GM18909 (cell line): ENCODE measurements around the gene ACP6.
"Not testable (repeated sequence)": the region's sequence is repeated elsewhere in the genome, so short reads cannot be mapped to it uniquely, and the experiment has no call there.

Source experiments
- ATAC-seq: cut with Tn5 transposase; IDR thresholded peaks from one replicate; pipeline ENCODE4 v1.9.1; 2021; ENCODE audit warnings: mild to moderate bottlenecking; ENCODE audit not compliant: unreplicated experiment, poor library complexity

ACP6 gene

GRCh38 chr1:147624529-147624928, 45.8 kb downstream of the ACP6 start:
- no peak for ATAC-seq

- ATAC-seq: no peak
Observed at GRCh38 chr1:147624011-147624410, 46.3 kb downstream of the ACP6 start.

GRCh38 chr1:147622731-147623130, 47.6 kb downstream of the ACP6 start:
- ATAC-seq: no peak

- no peak for ATAC-seq
Observed at GRCh38 chr1:147620543-147620942, 49.8 kb downstream of the ACP6 start.

- no peak for ATAC-seq
Observed at GRCh38 chr1:147619741-147620140, 50.6 kb downstream of the ACP6 start.

GRCh38 chr1:147618771-147619170, 51.6 kb downstream of the ACP6 start:
- no peak for ATAC-seq

GRCh38 chr1:147618077-147618569, 52.2 kb downstream of the ACP6 start:
- ATAC-seq: no peak

- ATAC-seq: not testable (repeated sequence)
Observed at GRCh38 chr1:147614966-147615365, 55.4 kb downstream of the ACP6 start.

GRCh38 chr1:147613506-147613905, 56.8 kb downstream of the ACP6 start:
- ATAC-seq: no peak

- ATAC-seq: no peak
Observed at GRCh38 chr1:147612366-147612765, 58.0 kb downstream of the ACP6 start.

- ATAC-seq: no peak
Observed at GRCh38 chr1:147611586-147611985, 58.7 kb downstream of the ACP6 start.

GRCh38 chr1:147611021-147611426, 59.3 kb downstream of the ACP6 start:
- peak; percentile 87 for ATAC-seq

GRCh38 chr1:147609358-147609757, 61.0 kb downstream of the ACP6 start:
- no peak for ATAC-seq

GRCh38 chr1:147608596-147608995, 61.7 kb downstream of the ACP6 start:
- ATAC-seq: no peak

GRCh38 chr1:147605591-147605990, 64.7 kb downstream of the ACP6 start:
- ATAC-seq: no peak

GRCh38 chr1:147603986-147604385, 66.3 kb downstream of the ACP6 start:
- ATAC-seq: no peak

- ATAC-seq: no peak
Observed at GRCh38 chr1:147600119-147601111, 69.9 kb downstream of the ACP6 start.

GRCh38 chr1:147599362-147600118, 70.8 kb downstream of the ACP6 start:
- peak; percentile 80 for ATAC-seq

GRCh38 chr1:147598621-147599361, 71.5 kb downstream of the ACP6 start:
- no peak for ATAC-seq

- ATAC-seq: no peak
Observed at GRCh38 chr1:147597010-147597409, 73.3 kb downstream of the ACP6 start.
